Liver (tissue), 9 donors: Measurements from ENCODE around the gene CNDP2. TPM values are rescaled to one million over a fixed set of nuclear protein-coding genes. Genes with fewer than 3 reads are reported as not detected.

Experiments used
- DNase-seq: peaks from one replicate; pipeline ENCODE4 v3.0.0-alpha.2; 2017; ENCODE audit warnings: low spot score
- H3K27ac ChIP-seq, 2 donors: one replicate each; pipeline ENCODE4 v1.7.0; 2013; ENCODE audit warnings: inconsistent platforms in 2 of 2, low read length in 2 of 2, control low read depth in 1 of 2, low read depth in 1 of 2, mild to moderate bottlenecking in 1 of 2
- H3K27me3 ChIP-seq, 4 donors: one replicate each; pipeline versions ENCODE4 v1.6.1 to v1.7.0; 2013; ENCODE audit warnings: low read length in 3 of 4, inconsistent platforms in 1 of 4, mild to moderate bottlenecking in 1 of 4, moderate library complexity in 1 of 4; ENCODE audit not compliant: control insufficient read depth in 4 of 4, insufficient read depth in 4 of 4
- H3K36me3 ChIP-seq, 4 donors: one replicate each; pipeline versions ENCODE4 v1.6.1 to v1.7.0; 2013; ENCODE audit warnings: low read length in 3 of 4, mild to moderate bottlenecking in 3 of 4, low read depth in 1 of 4, moderate library complexity in 1 of 4; ENCODE audit not compliant: control insufficient read depth in 4 of 4, insufficient read depth in 3 of 4
- H3K4me1 ChIP-seq, 4 donors: one replicate each; pipeline versions ENCODE4 v1.6.1 to v1.7.0; 2013; ENCODE audit warnings: low read length in 3 of 4, mild to moderate bottlenecking in 3 of 4, moderate library complexity in 1 of 4; ENCODE audit not compliant: control insufficient read depth in 4 of 4, insufficient read depth in 4 of 4
- H3K4me3 ChIP-seq, 3 donors: one replicate each; pipeline versions ENCODE4 v1.6.1 to v1.7.0; 2013; ENCODE audit warnings: low read length in 3 of 3, control low read depth in 1 of 3, low read depth in 1 of 3, mild to moderate bottlenecking in 1 of 3
- H3K9ac ChIP-seq, 2 donors: one replicate each; pipeline ENCODE4 v1.7.0; 2013; ENCODE audit warnings: low read length in 2 of 2, mild to moderate bottlenecking in 2 of 2, moderate library complexity in 2 of 2, control low read depth in 1 of 2, low read depth in 1 of 2
- H3K9me3 ChIP-seq, 4 donors: one replicate each; pipeline versions ENCODE4 v1.6.1 to v1.7.0; 2013; ENCODE audit warnings: low read length in 3 of 4; ENCODE audit not compliant: control insufficient read depth in 4 of 4
- ATF3 ChIP-seq: IDR thresholded peaks from 2 replicates; pipeline ENCODE4 v1.6.1; 2016; ENCODE audit warnings: antibody characterized with exemption
- FOXA1 ChIP-seq: IDR thresholded peaks from 2 replicates; pipeline ENCODE4 v1.6.1; 2016; ENCODE audit warnings: antibody characterized with exemption
- FOXA2 ChIP-seq: IDR thresholded peaks from 2 replicates; pipeline ENCODE4 v1.6.1; 2016; ENCODE audit warnings: antibody characterized with exemption
- GABPA ChIP-seq, 2 donors: IDR thresholded peaks in 1 of 2; conservative IDR thresholded peaks in 1 of 2; 2 replicates each; pipeline ENCODE4 v1.6.1; 2016; ENCODE audit warnings: antibody characterized with exemption in 2 of 2, mild to moderate bottlenecking in 1 of 2, moderate library complexity in 1 of 2
- HNF4A ChIP-seq, 2 donors: conservative IDR thresholded peaks; 2 replicates each; pipeline ENCODE4 v1.6.1; 2016; ENCODE audit warnings: antibody characterized with exemption in 2 of 2, mild to moderate bottlenecking in 2 of 2
- HNF4G ChIP-seq: IDR thresholded peaks from 2 replicates; pipeline ENCODE4 v1.6.1; 2016; ENCODE audit warnings: antibody characterized with exemption
- JUND ChIP-seq, 2 donors: IDR thresholded peaks; 2 replicates each; pipeline ENCODE4 v1.6.1; 2016; ENCODE audit warnings: antibody characterized with exemption in 2 of 2
- NR2F2 ChIP-seq: IDR thresholded peaks from 2 replicates; pipeline ENCODE4 v1.6.1; 2016; ENCODE audit warnings: antibody characterized with exemption
- RAD21 ChIP-seq, 2 donors: IDR thresholded peaks; 2 replicates each; pipeline ENCODE4 v1.6.1; 2016; ENCODE audit warnings: antibody characterized with exemption in 2 of 2, mild to moderate bottlenecking in 2 of 2
- RXRA ChIP-seq, 2 donors: IDR thresholded peaks; 2 replicates each; pipeline ENCODE4 v1.6.1; 2017 to 2018; ENCODE audit warnings: antibody characterized with exemption in 2 of 2, mild to moderate bottlenecking in 1 of 2
- SP1 ChIP-seq: IDR thresholded peaks from 2 replicates; pipeline ENCODE4 v1.6.1; 2018; ENCODE audit warnings: antibody characterized with exemption, mild to moderate bottlenecking
- TAF1 ChIP-seq: conservative IDR thresholded peaks from 2 replicates; pipeline ENCODE4 v1.6.1; 2016; ENCODE audit warnings: antibody characterized with exemption, mild to moderate bottlenecking
- YY1 ChIP-seq: IDR thresholded peaks from 2 replicates; pipeline ENCODE4 v1.6.1; 2016; ENCODE audit warnings: antibody characterized with exemption, mild to moderate bottlenecking
- WGBS: extraction: QIAGEN DNeasy Blood & Tissue Kit; methylation state at CpG from one replicate; pipeline ENCODE4 v1.1.7; 2013; 5-methylcytosine and 5-hydroxymethylcytosine counted together
- polyA plus RNA-seq, 2 donors: library from polyadenylated mRNA; stranded (reverse) in 1 of 2; unstranded in 1 of 2; fragments of 200-250 nt in 1 of 2; fragments of >200 nt in 1 of 2; fragmentation: Nextera tagmentation in 1 of 2; extraction: Ambion mirVana in 1 of 2; gene quantifications; one replicate each; pipeline versions ENCODE4 v1.2.1 to v1.2.3, GENCODE V29; 2013 to 2015
- total RNA-seq, 2 donors: library from RNA; depleted of rRNA; stranded (reverse); fragments of >200 nt; gene quantifications; one replicate each; pipeline ENCODE4 v1.2.3, GENCODE V29; 2014
- TF ChIP-seq, protein P1 (sequence below): fragments of 150-350 bp; IDR thresholded peaks from 2 replicates; pipeline ENCODE4 v1.5.1; 2017; ENCODE audit warnings: improper control_type of control experiment, low read depth, low read length; ENCODE audit not compliant: missing input control
- TF ChIP-seq, protein P2 (sequence below): IDR thresholded peaks from 2 replicates; pipeline ENCODE4 v1.6.1; 2016; ENCODE audit warnings: antibody characterized with exemption
- TF ChIP-seq, protein P3 (sequence below): IDR thresholded peaks from 2 replicates; pipeline ENCODE4 v1.6.1; 2016; ENCODE audit warnings: antibody characterized with exemption, mild to moderate bottlenecking
- TF ChIP-seq, protein P4 (sequence below): IDR thresholded peaks from 2 replicates; pipeline ENCODE4 v1.6.1; 2016; ENCODE audit warnings: antibody characterized with exemption
- donor health status: healthy.
- donor health status: healthy.
- donor health status: healthy.
- donor health status: healthy.
- donor health status: healthy.

The CNDP2 gene
- total and polyA plus RNA-seq, 4 donors: 65.5 to 167 (median 141) TPM

DNA sequence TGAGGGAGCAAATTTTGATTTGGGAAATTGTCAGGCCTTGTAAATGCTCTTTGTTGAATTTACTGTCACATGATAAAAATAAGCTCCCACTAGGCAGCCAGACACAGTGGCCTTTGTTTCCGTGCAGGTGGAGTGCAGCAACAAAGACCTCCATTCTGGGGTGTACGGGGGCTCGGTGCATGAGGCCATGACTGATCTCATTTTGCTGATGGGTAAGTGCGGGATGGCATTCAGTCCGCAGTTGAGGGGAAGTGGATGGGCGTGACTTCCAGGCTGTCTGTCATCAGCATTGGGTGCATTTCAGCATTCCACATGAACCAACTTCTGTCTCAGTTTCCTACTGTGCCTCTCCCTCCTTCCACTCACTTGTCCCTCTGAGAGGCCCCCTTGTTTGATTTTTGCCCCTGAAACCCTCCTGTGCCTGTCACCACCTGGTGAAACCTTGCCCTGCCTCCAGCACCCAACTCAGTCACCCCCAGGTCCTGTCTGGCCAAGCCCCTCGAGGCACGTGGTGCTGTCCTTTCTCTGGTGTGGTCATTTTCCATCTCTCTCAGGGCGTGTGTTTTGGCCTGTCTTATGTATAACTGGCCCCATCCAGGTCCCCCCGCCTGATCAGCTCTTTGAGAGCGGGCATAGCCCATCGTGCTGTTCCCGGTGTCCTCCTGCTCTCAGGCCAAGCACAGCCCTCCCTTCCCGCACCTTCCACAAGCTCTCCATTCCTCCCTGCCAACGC is 16.3 kb downstream of the CNDP2 start:
- Histone ChIP-seq H3K36me3 (peaks cover 30 to 66% (median 44%) of the 10 kb centered on the region in 4 donors), H3K27ac (peak overlapping the region; percentile 55 to 66), H3K9me3 (no peaks in the 10 kb centered on the region), H3K27me3 (no peaks in the 10 kb centered on the region), H3K4me1 (peaks cover 9 to 55% (median 40%) of the 10 kb centered on the region in 4 donors), H3K9ac (peak overlapping the region in 1 of 2 donors; percentile 16), H3K4me3 (no peak overlapping the region)
- WGBS: 94% methylated on average over 15 of the region's 15 CpGs
- TF ChIP-seq RAD21 (IDR thresholded peaks at IDR 0.05) (no peak), FOXA2 (no peak), NR2F2 (no peak), FOXA1 (no peak), JUND (IDR thresholded peaks at IDR 0.05) (no peak), SP1 (no peak), YY1 (no peak), TAF1 (no peak), ATF3 (no peak), HNF4A (conservative IDR thresholded peaks at IDR 0.05) (no peak), HNF4G (no peak), RXRA (IDR thresholded peaks at IDR 0.05) (no peak), GABPA (IDR thresholded peaks at IDR 0.05 in 1 of 2, conservative IDR thresholded peaks at IDR 0.05 in 1 of 2) (no peak)
- TF ChIP-seq, protein P1, sequence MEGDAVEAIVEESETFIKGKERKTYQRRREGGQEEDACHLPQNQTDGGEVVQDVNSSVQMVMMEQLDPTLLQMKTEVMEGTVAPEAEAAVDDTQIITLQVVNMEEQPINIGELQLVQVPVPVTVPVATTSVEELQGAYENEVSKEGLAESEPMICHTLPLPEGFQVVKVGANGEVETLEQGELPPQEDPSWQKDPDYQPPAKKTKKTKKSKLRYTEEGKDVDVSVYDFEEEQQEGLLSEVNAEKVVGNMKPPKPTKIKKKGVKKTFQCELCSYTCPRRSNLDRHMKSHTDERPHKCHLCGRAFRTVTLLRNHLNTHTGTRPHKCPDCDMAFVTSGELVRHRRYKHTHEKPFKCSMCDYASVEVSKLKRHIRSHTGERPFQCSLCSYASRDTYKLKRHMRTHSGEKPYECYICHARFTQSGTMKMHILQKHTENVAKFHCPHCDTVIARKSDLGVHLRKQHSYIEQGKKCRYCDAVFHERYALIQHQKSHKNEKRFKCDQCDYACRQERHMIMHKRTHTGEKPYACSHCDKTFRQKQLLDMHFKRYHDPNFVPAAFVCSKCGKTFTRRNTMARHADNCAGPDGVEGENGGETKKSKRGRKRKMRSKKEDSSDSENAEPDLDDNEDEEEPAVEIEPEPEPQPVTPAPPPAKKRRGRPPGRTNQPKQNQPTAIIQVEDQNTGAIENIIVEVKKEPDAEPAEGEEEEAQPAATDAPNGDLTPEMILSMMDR: no peak
- TF ChIP-seq, protein P2, sequence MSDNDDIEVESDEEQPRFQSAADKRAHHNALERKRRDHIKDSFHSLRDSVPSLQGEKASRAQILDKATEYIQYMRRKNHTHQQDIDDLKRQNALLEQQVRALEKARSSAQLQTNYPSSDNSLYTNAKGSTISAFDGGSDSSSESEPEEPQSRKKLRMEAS: no peak
- TF ChIP-seq, protein P3, sequence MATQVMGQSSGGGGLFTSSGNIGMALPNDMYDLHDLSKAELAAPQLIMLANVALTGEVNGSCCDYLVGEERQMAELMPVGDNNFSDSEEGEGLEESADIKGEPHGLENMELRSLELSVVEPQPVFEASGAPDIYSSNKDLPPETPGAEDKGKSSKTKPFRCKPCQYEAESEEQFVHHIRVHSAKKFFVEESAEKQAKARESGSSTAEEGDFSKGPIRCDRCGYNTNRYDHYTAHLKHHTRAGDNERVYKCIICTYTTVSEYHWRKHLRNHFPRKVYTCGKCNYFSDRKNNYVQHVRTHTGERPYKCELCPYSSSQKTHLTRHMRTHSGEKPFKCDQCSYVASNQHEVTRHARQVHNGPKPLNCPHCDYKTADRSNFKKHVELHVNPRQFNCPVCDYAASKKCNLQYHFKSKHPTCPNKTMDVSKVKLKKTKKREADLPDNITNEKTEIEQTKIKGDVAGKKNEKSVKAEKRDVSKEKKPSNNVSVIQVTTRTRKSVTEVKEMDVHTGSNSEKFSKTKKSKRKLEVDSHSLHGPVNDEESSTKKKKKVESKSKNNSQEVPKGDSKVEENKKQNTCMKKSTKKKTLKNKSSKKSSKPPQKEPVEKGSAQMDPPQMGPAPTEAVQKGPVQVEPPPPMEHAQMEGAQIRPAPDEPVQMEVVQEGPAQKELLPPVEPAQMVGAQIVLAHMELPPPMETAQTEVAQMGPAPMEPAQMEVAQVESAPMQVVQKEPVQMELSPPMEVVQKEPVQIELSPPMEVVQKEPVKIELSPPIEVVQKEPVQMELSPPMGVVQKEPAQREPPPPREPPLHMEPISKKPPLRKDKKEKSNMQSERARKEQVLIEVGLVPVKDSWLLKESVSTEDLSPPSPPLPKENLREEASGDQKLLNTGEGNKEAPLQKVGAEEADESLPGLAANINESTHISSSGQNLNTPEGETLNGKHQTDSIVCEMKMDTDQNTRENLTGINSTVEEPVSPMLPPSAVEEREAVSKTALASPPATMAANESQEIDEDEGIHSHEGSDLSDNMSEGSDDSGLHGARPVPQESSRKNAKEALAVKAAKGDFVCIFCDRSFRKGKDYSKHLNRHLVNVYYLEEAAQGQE: no peak
- TF ChIP-seq, protein P4, sequence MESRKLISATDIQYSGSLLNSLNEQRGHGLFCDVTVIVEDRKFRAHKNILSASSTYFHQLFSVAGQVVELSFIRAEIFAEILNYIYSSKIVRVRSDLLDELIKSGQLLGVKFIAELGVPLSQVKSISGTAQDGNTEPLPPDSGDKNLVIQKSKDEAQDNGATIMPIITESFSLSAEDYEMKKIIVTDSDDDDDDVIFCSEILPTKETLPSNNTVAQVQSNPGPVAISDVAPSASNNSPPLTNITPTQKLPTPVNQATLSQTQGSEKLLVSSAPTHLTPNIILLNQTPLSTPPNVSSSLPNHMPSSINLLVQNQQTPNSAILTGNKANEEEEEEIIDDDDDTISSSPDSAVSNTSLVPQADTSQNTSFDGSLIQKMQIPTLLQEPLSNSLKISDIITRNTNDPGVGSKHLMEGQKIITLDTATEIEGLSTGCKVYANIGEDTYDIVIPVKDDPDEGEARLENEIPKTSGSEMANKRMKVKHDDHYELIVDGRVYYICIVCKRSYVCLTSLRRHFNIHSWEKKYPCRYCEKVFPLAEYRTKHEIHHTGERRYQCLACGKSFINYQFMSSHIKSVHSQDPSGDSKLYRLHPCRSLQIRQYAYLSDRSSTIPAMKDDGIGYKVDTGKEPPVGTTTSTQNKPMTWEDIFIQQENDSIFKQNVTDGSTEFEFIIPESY: no peak
- DNase-seq: no peak
